Retinal pigment epithelial cell (primary cell): ENCODE data around the gene CPAMD8.
"Not testable (repeated sequence)": the region's sequence is repeated elsewhere in the genome, so short reads cannot be mapped to it uniquely, and the experiment has no call there.

Experiments used
- DNase-seq: peaks from one replicate; pipeline ENCODE4 v3.0.0-alpha.2; 2010; ENCODE audit warnings: low read depth
- H3K4me3 ChIP-seq: 2 replicates; pipeline ENCODE4 v1.5.1; 2011; ENCODE audit warnings: mild to moderate bottlenecking, low read length, control low read depth, moderate library complexity
- CTCF ChIP-seq: conservative IDR thresholded peaks from 2 replicates; pipeline ENCODE4 v1.5.1; 2011; ENCODE audit warnings: low read depth, low read length, control low read depth, inconsistent platforms

CPAMD8 gene

DNA sequence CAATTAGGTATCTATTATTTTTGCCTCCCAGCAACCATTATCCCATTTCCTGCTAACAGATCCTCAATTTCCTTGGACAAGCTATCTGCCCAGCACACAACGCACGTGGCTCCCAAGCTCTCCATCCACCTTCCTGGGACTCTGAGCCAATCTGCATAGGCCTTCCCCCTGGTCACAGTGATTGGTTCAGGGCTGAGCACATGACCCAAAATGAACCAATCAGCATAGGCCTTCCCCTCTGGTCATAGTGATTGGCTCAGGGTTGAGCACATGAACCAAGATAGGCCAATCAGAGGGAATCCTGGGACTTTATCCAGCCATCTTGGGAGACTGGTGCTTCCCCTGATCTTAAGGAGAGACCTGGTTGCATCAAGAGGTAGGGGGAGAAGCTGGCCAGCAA, 5.8 kb downstream of the CPAMD8 start:
- no peak for DNase-seq
- no peak for TF ChIP-seq CTCF
- no peak overlapping the region for H3K4me3 ChIP-seq

DNA sequence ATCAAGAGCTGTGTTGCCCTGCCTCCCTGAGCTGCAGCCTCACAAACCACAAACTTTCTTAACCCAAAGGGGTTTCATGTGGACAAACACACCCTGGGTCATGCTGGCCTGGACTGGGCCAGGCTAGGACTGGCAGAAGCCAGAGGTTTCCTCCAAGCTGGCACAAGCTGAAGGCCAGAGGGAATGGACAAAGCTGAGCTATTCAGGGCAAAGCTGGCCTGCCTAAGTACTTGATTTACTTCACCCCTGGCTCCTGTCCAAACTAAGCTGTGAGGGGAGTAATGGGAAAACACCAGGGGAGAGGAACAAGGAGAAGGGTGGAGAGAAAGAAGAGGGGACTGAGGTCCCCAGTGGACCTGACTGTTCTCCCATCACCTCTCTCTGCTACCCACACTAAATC, 6.2 kb downstream of the CPAMD8 start:
- no peak for DNase-seq
- no peak overlapping the region for H3K4me3 ChIP-seq
- TF ChIP-seq CTCF = no peak

- not testable (repeated sequence) for H3K4me3 ChIP-seq, DNase-seq
Observed at GRCh38 chr19:17014212-17014861, 12.3 kb downstream of the CPAMD8 start.

DNA sequence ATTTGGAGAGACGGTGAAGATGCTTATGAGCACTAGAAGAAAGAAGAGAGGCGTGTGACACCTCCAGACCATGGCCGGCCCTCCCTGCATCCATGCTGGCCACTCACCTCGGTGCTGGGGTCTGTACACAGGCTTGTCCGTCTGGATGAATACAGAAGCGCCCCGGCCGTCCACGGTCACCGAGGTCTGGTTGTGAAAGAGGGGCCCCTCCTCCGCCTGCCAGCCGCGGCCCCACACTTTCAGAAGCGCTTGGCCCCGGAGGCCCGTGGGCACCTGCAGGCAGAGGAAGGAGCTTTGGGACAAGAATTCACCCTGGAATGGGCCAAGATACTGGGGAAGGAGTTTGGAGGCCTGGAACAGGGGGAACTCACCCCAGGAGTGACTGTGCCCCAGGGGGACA, 15.1 kb downstream of the CPAMD8 start:
- H3K4me3 ChIP-seq = no peak overlapping the region
- TF ChIP-seq CTCF = no peak
- DNase-seq = no peak

- TF ChIP-seq CTCF = no peak
- no peak for DNase-seq
- no peak overlapping the region for H3K4me3 ChIP-seq
Observed at GRCh38 chr19:17006579-17006978, 20.0 kb downstream of the CPAMD8 start.

- no peak overlapping the region for H3K4me3 ChIP-seq
Observed at GRCh38 chr19:17005000-17005399, 21.6 kb downstream of the CPAMD8 start.

GRCh38 chr19:17004386-17004785, 22.2 kb downstream of the CPAMD8 start:
- H3K4me3 ChIP-seq = no peak overlapping the region
- no peak for TF ChIP-seq CTCF
- DNase-seq = no peak

More at GRCh38 chr19:17005000-17005399, 21.6 kb downstream of the CPAMD8 start:
- peak; percentile 10 for TF ChIP-seq CTCF
- no peak for DNase-seq
